Suppressor macrophage treated with lipopolysaccharide for 1 hour (primary cell): Measurements from ENCODE around the gene PITPNM1.

Source experiments
- DNase-seq, 3 donors: peaks; one replicate each; pipeline ENCODE4 v3.0.0-alpha.2; 2020 to 2022

Gene PITPNM1

GRCh38 chr11:67502328-67502979 lies 2.7 kb downstream of the PITPNM1 start:
- no peak for DNase-seq

- no peak for DNase-seq
Observed at GRCh38 chr11:67501854-67502253, 3.3 kb downstream of the PITPNM1 start.

GRCh38 chr11:67500831-67501715 lies 4.1 kb downstream of the PITPNM1 start:
- peak; percentile 75 to 77 (median 75) for DNase-seq

GRCh38 chr11:67500484-67500821 lies 4.7 kb downstream of the PITPNM1 start:
- DNase-seq: no peak

- DNase-seq: no peak
Observed at GRCh38 chr11:67499808-67500483, 5.2 kb downstream of the PITPNM1 start.

- DNase-seq: no peak
Observed at GRCh38 chr11:67498544-67498972, 6.6 kb downstream of the PITPNM1 start.

GRCh38 chr11:67497656-67498291 lies 7.4 kb downstream of the PITPNM1 start:
- no peak for DNase-seq

GRCh38 chr11:67496113-67496512 lies 9.1 kb downstream of the PITPNM1 start:
- no peak for DNase-seq

- DNase-seq: no peak
Observed at GRCh38 chr11:67495234-67496005, 9.7 kb downstream of the PITPNM1 start.

- no peak for DNase-seq
Observed at GRCh38 chr11:67494371-67495233, 10.6 kb downstream of the PITPNM1 start.

GRCh38 chr11:67493548-67494370 lies 11.4 kb downstream of the PITPNM1 start:
- no peak for DNase-seq

- no peak for DNase-seq
Observed at GRCh38 chr11:67492801-67493547, 12.2 kb downstream of the PITPNM1 start.

- DNase-seq: no peak
Observed at GRCh38 chr11:67492069-67492727, 13.0 kb downstream of the PITPNM1 start.

GRCh38 chr11:67491276-67492068 lies 13.7 kb downstream of the PITPNM1 start:
- DNase-seq: no peak

- DNase-seq: no peak
Observed at GRCh38 chr11:67490727-67491065, 14.5 kb downstream of the PITPNM1 start.

- DNase-seq: no peak
Observed at GRCh38 chr11:67489885-67490726, 15.1 kb downstream of the PITPNM1 start.

GRCh38 chr11:67489203-67489884 lies 15.8 kb downstream of the PITPNM1 start:
- no peak for DNase-seq
